Muscle layer of duodenum (tissue), 2 donors: ENCODE results near the gene POLR3B.
"Not testable (repeated sequence)": the region's sequence is repeated elsewhere in the genome, so short reads cannot be mapped to it uniquely, and the experiment has no call there.

ENCODE experiments used
- H3K27ac ChIP-seq: one replicate; pipeline ENCODE4 v1.7.0; 2013; ENCODE audit warnings: mild to moderate bottlenecking, low read length
- H3K27me3 ChIP-seq: one replicate; pipeline ENCODE4 v1.7.0; 2013; ENCODE audit warnings: low read depth, mild to moderate bottlenecking, control low read depth, low read length
- H3K36me3 ChIP-seq, 2 donors: one replicate each; pipeline ENCODE4 v1.7.0; 2013; ENCODE audit warnings: low read length in 2 of 2, control low read depth in 1 of 2, mild to moderate bottlenecking in 1 of 2; ENCODE audit not compliant: insufficient read depth in 2 of 2, control insufficient read depth in 1 of 2
- H3K4me1 ChIP-seq, 2 donors: one replicate each; pipeline ENCODE4 v1.7.0; 2013; ENCODE audit warnings: low read length in 2 of 2, mild to moderate bottlenecking in 2 of 2, control low read depth in 1 of 2, moderate library complexity in 1 of 2; ENCODE audit not compliant: insufficient read depth in 2 of 2, control insufficient read depth in 1 of 2
- H3K4me3 ChIP-seq, 2 donors: one replicate each; pipeline ENCODE4 v1.7.0; 2013; ENCODE audit warnings: low read length in 2 of 2, low read depth in 1 of 2, mild to moderate bottlenecking in 1 of 2
- H3K9me3 ChIP-seq, 2 donors: one replicate each; pipeline ENCODE4 v1.7.0; 2013; ENCODE audit warnings: low read length in 2 of 2, control low read depth in 1 of 2, mild to moderate bottlenecking in 1 of 2; ENCODE audit not compliant: control insufficient read depth in 1 of 2
- donor health status: healthy.

The POLR3B gene

GRCh38 chr12:106436164-106436563 lies 78.6 kb downstream of the POLR3B start:
- Histone ChIP-seq H3K4me3 (no peak overlapping the region), H3K9me3 (no peaks in the 10 kb centered on the region), H3K27ac (no peak overlapping the region), H3K4me1 (no peaks in the 10 kb centered on the region), H3K36me3 (peaks cover 16 to 31% of the 10 kb centered on the region in 2 donors), H3K27me3 (no peaks in the 10 kb centered on the region)

GRCh38 chr12:106442575-106442974 lies 85.0 kb downstream of the POLR3B start:
- Histone ChIP-seq H3K27ac (no peak overlapping the region), H3K4me3 (no peak overlapping the region), H3K4me1 (no peaks in the 10 kb centered on the region), H3K27me3 (no peaks in the 10 kb centered on the region), H3K9me3 (no peaks in the 10 kb centered on the region), H3K36me3 (peaks cover 20% of the 10 kb centered on the region in 2 donors)

- H3K9me3 ChIP-seq, result no peaks in the 10 kb centered on the region
- no peaks in the 10 kb centered on the region for H3K4me1 ChIP-seq
- H3K36me3 ChIP-seq, result peaks cover 14 to 23% of the 10 kb centered on the region in 2 donors
- H3K27me3 ChIP-seq, result no peaks in the 10 kb centered on the region
- no peak overlapping the region for H3K27ac ChIP-seq
- no peak overlapping the region for H3K4me3 ChIP-seq
Measured at GRCh38 chr12:106445053-106445452, 87.5 kb downstream of the POLR3B start.

DNA sequence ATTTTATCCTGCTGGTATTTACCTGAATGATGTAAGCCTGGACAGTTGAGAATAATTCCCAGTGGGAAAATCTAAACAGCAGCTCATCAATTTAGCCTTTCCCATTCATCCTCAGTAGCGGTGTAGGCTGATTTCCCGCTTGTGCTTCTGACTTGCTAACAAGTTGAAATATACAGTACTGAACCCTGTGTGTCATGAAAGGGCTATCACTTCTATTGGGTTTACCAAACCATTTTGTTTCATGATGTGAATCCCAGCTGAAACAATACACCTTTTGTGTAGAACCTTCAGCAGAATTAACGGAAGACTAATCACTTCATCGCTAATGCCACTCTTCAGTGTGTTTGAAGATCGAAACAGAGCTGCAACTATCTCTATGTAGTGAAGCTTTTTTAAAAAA lies 88.4 kb downstream of the POLR3B start:
- no peaks in the 10 kb centered on the region for H3K27me3 ChIP-seq
- H3K9me3 ChIP-seq, result no peaks in the 10 kb centered on the region
- no peak overlapping the region for H3K4me3 ChIP-seq
- H3K4me1 ChIP-seq, result no peaks in the 10 kb centered on the region
- H3K36me3 ChIP-seq, result peaks cover 9 to 19% of the 10 kb centered on the region in 2 donors
- H3K27ac ChIP-seq, result no peak overlapping the region

DNA sequence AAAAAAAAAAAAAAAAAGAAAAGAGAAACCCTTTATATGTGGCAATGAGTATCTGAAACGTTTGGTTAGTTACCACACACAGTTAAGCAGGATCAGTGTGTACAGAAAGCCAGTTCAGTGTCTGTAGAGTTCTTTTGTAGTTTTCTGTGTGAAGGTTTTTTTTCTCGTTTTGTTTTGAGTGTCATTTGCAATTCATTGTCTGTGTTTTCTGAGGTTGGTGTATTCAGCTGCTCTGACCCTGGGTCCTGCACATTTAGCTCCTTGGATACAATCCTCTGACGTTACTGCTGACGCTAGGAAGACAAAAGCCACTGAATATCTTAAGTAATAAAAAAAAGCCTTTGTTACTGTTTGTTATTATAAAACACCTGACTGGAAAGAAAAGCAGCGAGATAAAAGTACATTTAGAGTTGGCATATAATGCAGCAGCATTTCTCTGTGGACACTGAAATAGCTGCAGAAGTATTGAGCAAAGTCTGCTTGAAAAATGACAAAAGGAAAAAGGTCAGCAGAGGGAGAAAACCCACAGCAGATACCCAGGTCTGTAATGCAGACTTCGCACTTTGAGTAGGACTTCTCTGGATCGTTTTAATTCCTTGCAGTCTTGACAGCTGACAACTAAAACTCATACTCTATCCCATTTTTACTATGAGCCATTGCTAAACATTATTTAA lies 89.0 kb downstream of the POLR3B start:
- Histone ChIP-seq H3K4me1 (no peaks in the 10 kb centered on the region), H3K9me3 (no peaks in the 10 kb centered on the region), H3K27ac (no peak overlapping the region), H3K4me3 (no peak overlapping the region), H3K36me3 (peaks cover 9 to 19% of the 10 kb centered on the region in 2 donors), H3K27me3 (no peaks in the 10 kb centered on the region)

- no peaks in the 10 kb centered on the region for H3K27me3 ChIP-seq
- no peak overlapping the region for H3K27ac ChIP-seq
- H3K4me1 ChIP-seq, result no peaks in the 10 kb centered on the region
- peaks cover 2 to 5% of the 10 kb centered on the region in 2 donors for H3K36me3 ChIP-seq
- H3K4me3 ChIP-seq, result no peak overlapping the region
- H3K9me3 ChIP-seq, result no peaks in the 10 kb centered on the region
Measured at GRCh38 chr12:106452309-106452708, 94.8 kb downstream of the POLR3B start.

- H3K27ac ChIP-seq, result no peak overlapping the region
- no peaks in the 10 kb centered on the region for H3K4me1 ChIP-seq
- H3K36me3 ChIP-seq, result peaks cover 11 to 21% of the 10 kb centered on the region in 2 donors
- H3K27me3 ChIP-seq, result no peaks in the 10 kb centered on the region
- no peaks in the 10 kb centered on the region for H3K9me3 ChIP-seq
- H3K4me3 ChIP-seq, result no peak overlapping the region
Measured at GRCh38 chr12:106455111-106455510, 97.6 kb downstream of the POLR3B start.

GRCh38 chr12:106459124-106459523 lies 101.6 kb downstream of the POLR3B start:
- no peaks in the 10 kb centered on the region for H3K27me3 ChIP-seq
- no peaks in the 10 kb centered on the region for H3K9me3 ChIP-seq
- H3K27ac ChIP-seq, result no peak overlapping the region
- no peak overlapping the region for H3K4me3 ChIP-seq
- no peaks in the 10 kb centered on the region for H3K4me1 ChIP-seq
- peaks cover 13 to 40% of the 10 kb centered on the region in 2 donors for H3K36me3 ChIP-seq

DNA sequence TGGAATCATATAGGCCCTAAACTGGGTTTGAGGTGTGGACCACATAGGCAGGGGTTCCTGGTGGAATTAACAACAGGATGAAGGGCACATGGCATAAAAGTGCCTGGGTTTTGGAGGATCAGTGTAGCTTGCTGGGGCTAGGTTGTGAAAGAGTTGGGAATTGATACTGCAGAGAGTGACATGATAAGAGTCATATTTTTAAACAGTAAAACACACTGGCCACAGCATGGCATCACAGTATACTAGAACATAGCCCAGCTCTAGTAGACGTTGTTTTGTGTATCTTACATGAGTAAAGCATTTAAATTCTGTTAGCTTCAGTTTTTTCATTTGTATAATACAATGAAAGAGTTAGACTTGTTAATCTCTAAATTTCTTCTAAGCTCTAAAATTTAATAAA lies 102.0 kb downstream of the POLR3B start:
- no peak overlapping the region for H3K27ac ChIP-seq
- no peaks in the 10 kb centered on the region for H3K27me3 ChIP-seq
- H3K4me1 ChIP-seq, result no peaks in the 10 kb centered on the region
- H3K4me3 ChIP-seq, result no peak overlapping the region
- H3K9me3 ChIP-seq, result no peaks in the 10 kb centered on the region
- H3K36me3 ChIP-seq, result peaks cover 13 to 40% of the 10 kb centered on the region in 2 donors

GRCh38 chr12:106461730-106462129 lies 104.2 kb downstream of the POLR3B start:
- Histone ChIP-seq H3K27ac (no peak overlapping the region), H3K27me3 (no peaks in the 10 kb centered on the region), H3K9me3 (no peaks in the 10 kb centered on the region), H3K4me3 (no peak overlapping the region), H3K4me1 (no peaks in the 10 kb centered on the region), H3K36me3 (peaks cover 13 to 40% of the 10 kb centered on the region in 2 donors)

GRCh38 chr12:106465605-106466004 lies 108.1 kb downstream of the POLR3B start:
- H3K36me3 ChIP-seq, result peaks cover 0 to 14% of the 10 kb centered on the region in 2 donors
- H3K4me3 ChIP-seq, H3K4me1 ChIP-seq, H3K27me3 ChIP-seq, H3K9me3 ChIP-seq, H3K27ac ChIP-seq: not testable (repeated sequence)

DNA sequence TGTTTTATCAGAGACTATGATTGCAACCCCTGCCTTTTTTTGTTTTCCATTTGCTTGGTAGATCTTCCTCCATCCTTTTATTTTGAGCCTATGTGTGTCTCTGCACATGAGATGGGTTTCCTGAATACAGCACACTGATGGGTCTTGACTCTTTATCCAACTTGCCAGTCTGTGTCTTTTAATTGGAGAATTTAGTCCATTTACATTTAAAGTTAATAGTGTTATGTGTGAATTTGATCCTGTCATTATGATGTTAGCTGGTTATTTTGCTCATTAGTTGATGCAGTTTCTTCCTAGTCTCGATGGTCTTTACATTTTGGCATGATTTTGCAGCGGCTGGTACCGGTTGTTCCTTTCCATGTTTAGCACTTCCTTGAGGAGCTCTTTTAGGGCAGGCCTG lies 118.1 kb downstream of the POLR3B start:
- not testable (repeated sequence) for H3K4me1 ChIP-seq, H3K9me3 ChIP-seq, H3K4me3 ChIP-seq, H3K36me3 ChIP-seq, H3K27ac ChIP-seq, H3K27me3 ChIP-seq
